ENCODE measurements around the gene UTP25.

The UTP25 gene

GRCh38 chr1:209820986-209821385 lies 6.8 kb upstream of the UTP25 start:
- H3K4me3 ChIP-seq (ENCODE audit: low read depth, low read length), result no peak overlapping the region
- no peak overlapping the region for H3K9ac ChIP-seq (ENCODE audit: low read depth, low read length)
- no peaks in the 10 kb centered on the region for H3K4me1 ChIP-seq (ENCODE audit: control insufficient read depth, insufficient read depth, low read length)
- H3K9me3 ChIP-seq (ENCODE audit: control insufficient read depth, insufficient read depth, low read length), result no peaks in the 10 kb centered on the region
- H3K27ac ChIP-seq (ENCODE audit: low read depth, low read length), result no peak overlapping the region
- no peaks in the 10 kb centered on the region for H3K36me3 ChIP-seq (ENCODE audit: control insufficient read depth, insufficient read depth, low read length)
- no peaks in the 10 kb centered on the region; the same call in 1 of the 2 replicates for H3K27me3 ChIP-seq (ENCODE audit: control insufficient read depth, insufficient read depth, low read length)

- no peaks in the 10 kb centered on the region; the same call in 1 of the 2 replicates for H3K27me3 ChIP-seq (ENCODE audit: control insufficient read depth, insufficient read depth, low read length)
- no peak overlapping the region for H3K4me3 ChIP-seq (ENCODE audit: low read depth, low read length)
- H3K27ac ChIP-seq (ENCODE audit: low read depth, low read length), result no peak overlapping the region
- H3K4me1 ChIP-seq (ENCODE audit: control insufficient read depth, insufficient read depth, low read length), result no peaks in the 10 kb centered on the region
- H3K36me3 ChIP-seq (ENCODE audit: control insufficient read depth, insufficient read depth, low read length), result no peaks in the 10 kb centered on the region
- no peaks in the 10 kb centered on the region for H3K9me3 ChIP-seq (ENCODE audit: control insufficient read depth, insufficient read depth, low read length)
- no peak overlapping the region for H3K9ac ChIP-seq (ENCODE audit: low read depth, low read length)
Observed at GRCh38 chr1:209822706-209823105, 5.1 kb upstream of the UTP25 start.

DNA sequence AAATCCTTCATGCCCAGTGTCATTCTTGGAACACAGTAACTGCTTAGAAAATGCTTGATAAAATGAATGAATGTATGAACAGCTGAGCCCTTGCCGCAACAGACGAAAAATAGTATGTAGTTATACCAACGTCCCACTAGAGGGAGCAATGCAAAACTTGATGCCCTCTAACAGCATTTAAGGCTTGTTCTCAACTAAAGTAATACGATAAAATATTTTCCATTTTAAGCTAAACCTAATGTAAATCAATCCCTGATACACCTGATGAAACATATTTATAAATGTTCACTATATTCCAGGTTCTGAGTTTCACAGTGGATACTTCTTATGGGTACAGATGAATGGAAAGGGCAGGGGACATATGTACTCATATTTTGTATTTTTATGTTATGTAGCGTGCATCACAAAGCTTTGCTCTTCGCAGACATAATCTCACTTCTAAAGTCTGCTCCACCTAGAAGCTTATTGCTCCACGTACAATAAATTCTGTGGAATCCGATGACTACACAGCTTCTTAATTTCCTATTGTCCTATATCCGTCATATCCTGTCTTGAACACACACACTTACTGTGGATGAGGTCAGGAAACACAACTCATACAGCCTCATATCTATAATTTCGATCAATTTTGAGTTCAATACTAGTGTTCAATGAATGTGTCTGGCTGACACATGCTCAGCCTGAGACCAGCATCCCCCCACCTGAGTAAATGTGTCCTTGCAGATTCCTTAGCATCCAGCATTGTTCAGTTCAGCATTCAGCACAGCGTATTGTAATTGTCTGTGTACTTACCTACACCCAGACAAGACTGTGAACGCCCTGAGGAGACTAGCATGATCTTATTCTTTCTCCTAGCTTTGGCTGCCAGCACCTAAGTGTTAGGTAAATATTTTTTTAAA lies 4.4 kb upstream of the UTP25 start:
- Histone ChIP-seq H3K36me3 (ENCODE audit: control insufficient read depth, insufficient read depth, low read length) (no peaks in the 10 kb centered on the region), H3K27me3 (ENCODE audit: control insufficient read depth, insufficient read depth, low read length) (no peaks in the 10 kb centered on the region; the same call in 1 of the 2 replicates), H3K27ac (ENCODE audit: low read depth, low read length) (no peak overlapping the region), H3K4me3 (ENCODE audit: low read depth, low read length) (no peak overlapping the region), H3K9ac (ENCODE audit: low read depth, low read length) (no peak overlapping the region), H3K4me1 (ENCODE audit: control insufficient read depth, insufficient read depth, low read length) (no peaks in the 10 kb centered on the region), H3K9me3 (ENCODE audit: control insufficient read depth, insufficient read depth, low read length) (no peaks in the 10 kb centered on the region)

DNA sequence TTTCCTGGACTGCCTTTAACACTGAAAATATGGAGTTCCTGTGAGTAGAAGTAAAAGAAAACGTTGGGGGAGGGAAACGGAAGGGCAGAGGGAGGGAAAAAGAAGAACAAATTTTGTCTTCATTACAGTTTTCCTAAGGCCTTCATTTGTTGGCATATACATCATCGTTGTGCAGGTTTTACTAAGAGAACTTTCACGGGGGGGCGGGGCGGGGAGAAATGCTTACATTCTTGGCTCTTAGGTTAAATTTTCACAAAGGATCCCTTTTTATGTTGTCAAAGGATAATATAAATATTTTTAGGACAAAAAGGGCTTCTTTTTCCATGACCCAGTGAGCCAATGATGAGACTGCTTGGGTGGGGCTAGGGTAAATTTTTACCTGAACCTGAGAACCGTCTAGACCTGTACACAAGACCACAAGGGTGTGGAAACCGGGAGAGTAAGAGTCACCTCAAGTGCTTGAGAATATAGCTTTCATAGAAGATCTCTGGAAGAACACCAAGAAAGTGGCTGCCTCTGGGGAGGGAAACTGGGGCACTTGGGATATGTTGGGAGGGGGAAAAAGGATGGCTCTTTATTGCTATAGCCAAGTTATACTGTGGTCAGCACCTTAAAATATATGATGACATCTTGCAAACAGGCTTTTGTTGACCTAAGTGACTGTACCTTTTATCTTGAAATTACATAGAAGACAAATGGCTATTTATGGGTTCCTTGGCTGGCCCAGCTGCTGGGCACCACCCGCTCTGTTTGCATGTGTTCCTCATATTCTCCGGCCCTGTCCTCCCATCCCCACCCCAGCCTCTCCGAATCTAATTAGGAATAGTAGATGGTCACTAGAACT lies 2.0 kb upstream of the UTP25 start:
- Histone ChIP-seq H3K4me1 (ENCODE audit: control insufficient read depth, insufficient read depth, low read length) (no peaks in the 10 kb centered on the region), H3K36me3 (ENCODE audit: control insufficient read depth, insufficient read depth, low read length) (peaks cover 5% of the 10 kb centered on the region), H3K27ac (ENCODE audit: low read depth, low read length) (no peak overlapping the region), H3K27me3 (ENCODE audit: control insufficient read depth, insufficient read depth, low read length) (no peaks in the 10 kb centered on the region; the same call in 1 of the 2 replicates), H3K4me3 (ENCODE audit: low read depth, low read length) (no peak overlapping the region), H3K9me3 (ENCODE audit: control insufficient read depth, insufficient read depth, low read length) (no peaks in the 10 kb centered on the region), H3K9ac (ENCODE audit: low read depth, low read length) (no peak overlapping the region)

GRCh38 chr1:209829716-209830115 lies 1.9 kb downstream of the UTP25 start:
- no peaks in the 10 kb centered on the region for H3K27me3 ChIP-seq (ENCODE audit: control insufficient read depth, insufficient read depth, low read length)
- H3K36me3 ChIP-seq (ENCODE audit: control insufficient read depth, insufficient read depth, low read length), result peaks cover 44% of the 10 kb centered on the region
- H3K9me3 ChIP-seq (ENCODE audit: control insufficient read depth, insufficient read depth, low read length), result no peaks in the 10 kb centered on the region
- H3K27ac ChIP-seq (ENCODE audit: low read depth, low read length), result no peak overlapping the region
- no peaks in the 10 kb centered on the region for H3K4me1 ChIP-seq (ENCODE audit: control insufficient read depth, insufficient read depth, low read length)
- no peak overlapping the region for H3K9ac ChIP-seq (ENCODE audit: low read depth, low read length)
- H3K4me3 ChIP-seq (ENCODE audit: low read depth, low read length), result no peak overlapping the region

DNA sequence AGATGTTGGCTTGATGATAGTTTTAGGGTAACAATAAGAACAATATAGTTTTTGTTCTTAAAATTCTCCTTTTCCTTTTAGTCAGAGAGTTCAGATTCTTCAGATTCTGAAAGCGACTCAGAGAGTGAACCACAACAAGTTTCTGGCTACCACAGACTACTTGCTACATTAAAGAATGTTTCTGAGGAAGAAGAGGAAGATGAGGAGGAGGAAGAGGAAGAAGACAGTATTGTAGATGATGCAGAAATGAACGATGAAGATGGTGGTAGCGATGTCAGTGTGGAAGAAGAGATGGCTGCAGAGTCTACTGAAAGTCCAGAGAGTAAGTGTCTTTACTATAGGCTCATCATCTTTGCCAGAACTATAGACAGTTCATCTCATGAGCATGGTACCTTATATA lies 3.0 kb downstream of the UTP25 start:
- Histone ChIP-seq H3K9me3 (ENCODE audit: control insufficient read depth, insufficient read depth, low read length) (no peaks in the 10 kb centered on the region), H3K27ac (ENCODE audit: low read depth, low read length) (no peak overlapping the region), H3K9ac (ENCODE audit: low read depth, low read length) (no peak overlapping the region), H3K36me3 (ENCODE audit: control insufficient read depth, insufficient read depth, low read length) (peaks cover 54% of the 10 kb centered on the region), H3K4me3 (ENCODE audit: low read depth, low read length) (no peak overlapping the region), H3K4me1 (ENCODE audit: control insufficient read depth, insufficient read depth, low read length) (no peaks in the 10 kb centered on the region), H3K27me3 (ENCODE audit: control insufficient read depth, insufficient read depth, low read length) (no peaks in the 10 kb centered on the region)

GRCh38 chr1:209831615-209832014 lies 3.8 kb downstream of the UTP25 start:
- Histone ChIP-seq H3K27ac (ENCODE audit: low read depth, low read length) (no peak overlapping the region), H3K4me1 (ENCODE audit: control insufficient read depth, insufficient read depth, low read length) (no peaks in the 10 kb centered on the region), H3K27me3 (ENCODE audit: control insufficient read depth, insufficient read depth, low read length) (no peaks in the 10 kb centered on the region), H3K4me3 (ENCODE audit: low read depth, low read length) (no peak overlapping the region), H3K9ac (ENCODE audit: low read depth, low read length) (no peak overlapping the region), H3K9me3 (ENCODE audit: control insufficient read depth, insufficient read depth, low read length) (no peaks in the 10 kb centered on the region), H3K36me3 (ENCODE audit: control insufficient read depth, insufficient read depth, low read length) (peaks cover 63% of the 10 kb centered on the region)

GRCh38 chr1:209835782-209836298 lies 8.1 kb downstream of the UTP25 start:
- Histone ChIP-seq H3K9ac (ENCODE audit: low read depth, low read length) (no peak overlapping the region), H3K4me1 (ENCODE audit: control insufficient read depth, insufficient read depth, low read length) (no peaks in the 10 kb centered on the region), H3K36me3 (ENCODE audit: control insufficient read depth, insufficient read depth, low read length) (peaks cover 100% of the 10 kb centered on the region)

DNA sequence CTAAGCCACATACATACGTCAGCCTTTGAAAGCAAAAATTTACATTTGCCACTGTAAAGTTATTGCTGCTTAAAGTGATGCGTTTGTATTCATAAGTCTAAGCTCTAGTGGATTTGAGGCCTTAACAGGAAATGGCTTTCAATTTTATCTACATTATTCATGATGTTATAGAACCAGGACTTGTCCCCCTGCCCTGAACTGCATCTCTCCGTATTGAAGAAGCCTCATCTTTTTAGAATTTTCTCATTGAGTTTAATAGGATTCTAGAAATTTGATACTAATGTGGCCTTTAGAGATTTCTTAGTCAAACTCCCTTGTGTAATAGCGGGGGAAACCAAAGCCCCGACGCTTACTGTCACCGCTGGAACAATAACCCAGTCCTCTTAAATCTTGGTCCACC lies 9.9 kb downstream of the UTP25 start:
- no peaks in the 10 kb centered on the region for H3K4me1 ChIP-seq (ENCODE audit: control insufficient read depth, insufficient read depth, low read length)
- H3K36me3 ChIP-seq (ENCODE audit: control insufficient read depth, insufficient read depth, low read length), result peaks cover 100% of the 10 kb centered on the region
- no peaks in the 10 kb centered on the region for H3K9me3 ChIP-seq (ENCODE audit: control insufficient read depth, insufficient read depth, low read length)
- H3K4me3 ChIP-seq (ENCODE audit: low read depth, low read length), result no peak overlapping the region
- no peak overlapping the region for H3K9ac ChIP-seq (ENCODE audit: low read depth, low read length)
- no peaks in the 10 kb centered on the region for H3K27me3 ChIP-seq (ENCODE audit: control insufficient read depth, insufficient read depth, low read length)
- H3K27ac ChIP-seq (ENCODE audit: low read depth, low read length), result no peak overlapping the region

More at GRCh38 chr1:209835782-209836298, 8.1 kb downstream of the UTP25 start:
- Histone ChIP-seq H3K9me3 (ENCODE audit: control insufficient read depth, insufficient read depth, low read length) (no peaks in the 10 kb centered on the region), H3K27me3 (ENCODE audit: control insufficient read depth, insufficient read depth, low read length) (no peaks in the 10 kb centered on the region), H3K4me3 (ENCODE audit: low read depth, low read length) (no peak overlapping the region), H3K27ac (ENCODE audit: low read depth, low read length) (no peak overlapping the region)

- Histone ChIP-seq H3K9ac (ENCODE audit: low read depth, low read length) (no peak overlapping the region), H3K4me3 (ENCODE audit: low read depth, low read length) (no peak overlapping the region), H3K27me3 (ENCODE audit: control insufficient read depth, insufficient read depth, low read length) (no peaks in the 10 kb centered on the region), H3K36me3 (ENCODE audit: control insufficient read depth, insufficient read depth, low read length) (peaks cover 100% of the 10 kb centered on the region), H3K27ac (ENCODE audit: low read depth, low read length) (no peak overlapping the region), H3K4me1 (ENCODE audit: control insufficient read depth, insufficient read depth, low read length) (no peaks in the 10 kb centered on the region), H3K9me3 (ENCODE audit: control insufficient read depth, insufficient read depth, low read length) (no peaks in the 10 kb centered on the region)
Observed at GRCh38 chr1:209838537-209838936, 10.8 kb downstream of the UTP25 start.

Data from HUES48 (cell line).